ENCODE results near the gene ZC3HAV1.

The ZC3HAV1 gene

DNA sequence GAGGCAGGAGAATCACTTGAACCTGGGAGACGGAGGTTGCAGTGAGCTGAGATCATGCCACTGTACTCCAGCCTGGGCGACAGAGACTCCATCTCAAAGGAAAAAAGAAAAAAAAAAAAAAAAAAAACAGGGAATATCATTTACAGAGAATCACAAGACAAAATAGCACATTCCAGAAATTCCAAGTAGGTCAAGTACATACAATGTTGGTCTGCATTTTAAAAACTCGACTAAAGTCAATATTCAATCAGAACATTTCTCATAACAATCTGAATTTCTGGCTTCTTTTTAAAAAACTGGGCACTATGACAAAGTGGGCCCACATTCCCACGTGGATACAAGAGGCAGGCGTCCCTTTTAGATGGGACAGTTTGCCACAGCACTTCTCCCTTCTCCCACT is 86.4 kb downstream of the ZC3HAV1 start:
- Histone ChIP-seq H4K20me1 (ENCODE audit: insufficient read depth, low read length) (0 out of 2 replicates have a peak, but pooled peaks cover 2% of the 10 kb centered on the region), H3K9me3 (ENCODE audit: insufficient read depth, low read length, severe bottlenecking) (no peaks in the 10 kb centered on the region), H3K4me2 (ENCODE audit: insufficient read depth, low read length) (no peak overlapping the region), H2AFZ (ENCODE audit: low read depth, low read length) (no peak overlapping the region), H3K79me2 (ENCODE audit: insufficient read depth, low read length) (peaks cover 6% of the 10 kb centered on the region), H3K27ac (ENCODE audit: low read length) (no peak overlapping the region), H3K9ac (ENCODE audit: low read depth, low read length) (no peak overlapping the region), H3K4me1 (ENCODE audit: insufficient read depth, low read length) (no peaks in the 10 kb centered on the region), H3K4me3 (ENCODE audit: low read depth in 1 of 2, low read length in 2 of 2) (no peak overlapping the region), H3K27me3 (ENCODE audit: insufficient read depth, low read length, poor library complexity) (no peaks in the 10 kb centered on the region), H3K36me3 (ENCODE audit: insufficient read depth, low read length) (peaks cover 67% of the 10 kb centered on the region)
- ATAC-seq (ENCODE audit: insufficient read depth, low read depth), result no peak
- no peak for DNase-seq
- no peak for TF ChIP-seq EZH2 (IDR thresholded peaks at IDR 0.05; ENCODE audit: borderline replicate concordance, low read depth, low read length, severe bottlenecking)
- TF ChIP-seq, protein P1, sequence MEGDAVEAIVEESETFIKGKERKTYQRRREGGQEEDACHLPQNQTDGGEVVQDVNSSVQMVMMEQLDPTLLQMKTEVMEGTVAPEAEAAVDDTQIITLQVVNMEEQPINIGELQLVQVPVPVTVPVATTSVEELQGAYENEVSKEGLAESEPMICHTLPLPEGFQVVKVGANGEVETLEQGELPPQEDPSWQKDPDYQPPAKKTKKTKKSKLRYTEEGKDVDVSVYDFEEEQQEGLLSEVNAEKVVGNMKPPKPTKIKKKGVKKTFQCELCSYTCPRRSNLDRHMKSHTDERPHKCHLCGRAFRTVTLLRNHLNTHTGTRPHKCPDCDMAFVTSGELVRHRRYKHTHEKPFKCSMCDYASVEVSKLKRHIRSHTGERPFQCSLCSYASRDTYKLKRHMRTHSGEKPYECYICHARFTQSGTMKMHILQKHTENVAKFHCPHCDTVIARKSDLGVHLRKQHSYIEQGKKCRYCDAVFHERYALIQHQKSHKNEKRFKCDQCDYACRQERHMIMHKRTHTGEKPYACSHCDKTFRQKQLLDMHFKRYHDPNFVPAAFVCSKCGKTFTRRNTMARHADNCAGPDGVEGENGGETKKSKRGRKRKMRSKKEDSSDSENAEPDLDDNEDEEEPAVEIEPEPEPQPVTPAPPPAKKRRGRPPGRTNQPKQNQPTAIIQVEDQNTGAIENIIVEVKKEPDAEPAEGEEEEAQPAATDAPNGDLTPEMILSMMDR (IDR thresholded peaks at IDR 0.05; ENCODE audit: borderline replicate concordance, extremely low read depth, low read length, poor library complexity, severe bottlenecking), result no peak

DNA sequence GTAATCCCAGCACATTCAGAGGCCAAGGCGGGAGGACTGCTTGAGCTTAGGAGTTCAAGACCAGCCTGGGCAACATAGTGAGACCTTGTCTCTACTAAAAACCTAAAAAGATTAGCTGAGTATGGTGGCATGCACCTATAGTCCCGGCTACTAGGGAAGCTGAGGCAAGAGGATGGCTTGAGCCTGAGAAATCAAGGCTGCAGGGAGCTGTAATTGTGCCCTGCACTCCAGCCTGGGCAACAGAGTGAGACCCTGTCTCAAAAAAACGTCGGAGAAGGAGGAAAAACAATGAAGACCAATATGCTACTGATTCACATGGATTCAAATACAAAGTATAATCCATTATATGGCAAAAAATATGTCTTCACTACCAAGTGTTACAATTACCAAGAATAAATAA is 87.2 kb downstream of the ZC3HAV1 start:
- TF ChIP-seq, protein P1 (IDR thresholded peaks at IDR 0.05; ENCODE audit: borderline replicate concordance, extremely low read depth, low read length, poor library complexity, severe bottlenecking), result no peak
- TF ChIP-seq EZH2 (IDR thresholded peaks at IDR 0.05; ENCODE audit: borderline replicate concordance, low read depth, low read length, severe bottlenecking), result no peak
- Histone ChIP-seq H3K4me3 (ENCODE audit: low read depth in 1 of 2, low read length in 2 of 2) (no peak overlapping the region), H3K27me3 (ENCODE audit: insufficient read depth, low read length, poor library complexity) (no peaks in the 10 kb centered on the region), H3K4me1 (ENCODE audit: insufficient read depth, low read length) (peaks cover 1% of the 10 kb centered on the region), H4K20me1 (ENCODE audit: insufficient read depth, low read length) (0 out of 2 replicates have a peak, but pooled peaks cover 2% of the 10 kb centered on the region), H3K27ac (ENCODE audit: low read length) (no peak overlapping the region), H3K9ac (ENCODE audit: low read depth, low read length) (no peak overlapping the region), H3K4me2 (ENCODE audit: insufficient read depth, low read length) (no peak overlapping the region), H3K79me2 (ENCODE audit: insufficient read depth, low read length) (peaks cover 6% of the 10 kb centered on the region), H2AFZ (ENCODE audit: low read depth, low read length) (no peak overlapping the region), H3K36me3 (ENCODE audit: insufficient read depth, low read length) (peaks cover 59% of the 10 kb centered on the region), H3K9me3 (ENCODE audit: insufficient read depth, low read length, severe bottlenecking) (no peaks in the 10 kb centered on the region)
- DNase-seq (no peak), ATAC-seq (ENCODE audit: insufficient read depth, low read depth) (no peak)

DNA sequence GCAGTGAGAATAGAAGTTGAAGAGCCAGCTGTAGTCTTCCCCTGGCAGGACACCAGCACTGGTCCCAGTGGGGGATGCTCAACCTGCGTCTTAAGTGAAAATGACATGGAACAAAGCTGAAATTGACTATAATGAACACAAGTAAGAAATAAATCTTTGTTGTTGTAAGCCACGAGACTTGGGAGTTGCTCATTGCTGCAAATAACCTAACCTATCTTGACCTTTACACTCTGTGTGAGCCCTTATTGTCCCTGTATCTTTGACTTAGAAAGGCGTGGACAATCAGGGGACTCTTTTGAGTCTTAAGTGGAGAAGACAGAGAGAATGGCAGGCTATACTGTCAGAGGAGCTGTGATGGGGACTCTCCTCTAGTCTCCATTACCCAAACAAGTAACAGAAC is 90.6 kb downstream of the ZC3HAV1 start:
- no peak overlapping the region for H3K4me3 ChIP-seq (ENCODE audit: low read depth in 1 of 2, low read length in 2 of 2)
- H3K27me3 ChIP-seq (ENCODE audit: insufficient read depth, low read length, poor library complexity), result no peaks in the 10 kb centered on the region
- H3K79me2 ChIP-seq (ENCODE audit: insufficient read depth, low read length), result no peaks in the 10 kb centered on the region
- peaks cover 3% of the 10 kb centered on the region for H3K4me1 ChIP-seq (ENCODE audit: insufficient read depth, low read length)
- H2AFZ ChIP-seq (ENCODE audit: low read depth, low read length), result no peak overlapping the region
- ATAC-seq (ENCODE audit: insufficient read depth, low read depth) (no peak), DNase-seq (no peak)
- H3K27ac ChIP-seq (ENCODE audit: low read length), result no peak overlapping the region
- TF ChIP-seq EZH2 (IDR thresholded peaks at IDR 0.05; ENCODE audit: borderline replicate concordance, low read depth, low read length, severe bottlenecking), result no peak
- TF ChIP-seq, protein P1 (IDR thresholded peaks at IDR 0.05; ENCODE audit: borderline replicate concordance, extremely low read depth, low read length, poor library complexity, severe bottlenecking), result no peak
- H4K20me1 ChIP-seq (ENCODE audit: insufficient read depth, low read length), result 0 out of 2 replicates have a peak, but pooled peaks cover 2% of the 10 kb centered on the region
- H3K36me3 ChIP-seq (ENCODE audit: insufficient read depth, low read length), result peaks cover 28% of the 10 kb centered on the region
- no peak overlapping the region for H3K4me2 ChIP-seq (ENCODE audit: insufficient read depth, low read length)
- no peaks in the 10 kb centered on the region for H3K9me3 ChIP-seq (ENCODE audit: insufficient read depth, low read length, severe bottlenecking)
- no peak overlapping the region for H3K9ac ChIP-seq (ENCODE audit: low read depth, low read length)
